ENCODE results near the gene P2RY6. TPM values are rescaled to one million over a fixed set of nuclear protein-coding genes. Genes with fewer than 3 reads are reported as not detected.
A peak's percentile ranks its signal among the peaks of the same experiment; 100 is the strongest.

P2RY6 gene
- total RNA-seq, 1 donor from 2014 or later = 3.0 TPM

- Mint-ChIP-seq H3K4me3 (peak overlapping the region; percentile 54), H3K27me3 (no peaks in the 10 kb centered on the region), H3K27ac (peak overlapping the region; percentile 49), H3K9me3 (no peaks in the 10 kb centered on the region), H3K4me1 (ENCODE audit: unreplicated experiment) (peaks cover 77% of the 10 kb centered on the region), H3K36me3 (peaks cover 10% of the 10 kb centered on the region)
- no peak for DNase-seq (ENCODE audit: extremely low spot score, unreplicated experiment)
- TF ChIP-seq CTCF (conservative IDR thresholded peaks at IDR 0.05) = no peak
These were observed 55.0 kb downstream of the P2RY6 start for GRCh38 chr11:73326929-73327811.

- no peaks in the 10 kb centered on the region for H3K27me3 Mint-ChIP-seq
- no peak overlapping the region for H3K4me3 Mint-ChIP-seq
- peaks cover 77% of the 10 kb centered on the region for H3K4me1 Mint-ChIP-seq (ENCODE audit: unreplicated experiment)
- DNase-seq (ENCODE audit: extremely low spot score, unreplicated experiment) = no peak
- no peaks in the 10 kb centered on the region for H3K9me3 Mint-ChIP-seq
- no peak for TF ChIP-seq CTCF (conservative IDR thresholded peaks at IDR 0.05)
- H3K27ac Mint-ChIP-seq = peak overlapping the region; percentile 49
- H3K36me3 Mint-ChIP-seq = peaks cover 10% of the 10 kb centered on the region
These were observed 55.8 kb downstream of the P2RY6 start for GRCh38 chr11:73327812-73328364.

GRCh38 chr11:73330569-73331093 lies 58.5 kb downstream of the P2RY6 start:
- Mint-ChIP-seq H3K27me3 (no peaks in the 10 kb centered on the region), H3K27ac (peak overlapping the region; percentile 67), H3K4me3 (peak overlapping the region; percentile 60), H3K36me3 (peaks cover 10% of the 10 kb centered on the region), H3K4me1 (ENCODE audit: unreplicated experiment) (peaks cover 76% of the 10 kb centered on the region), H3K9me3 (no peaks in the 10 kb centered on the region)
- DNase-seq (ENCODE audit: extremely low spot score, unreplicated experiment) = no peak
- peak; percentile 57 for TF ChIP-seq CTCF (conservative IDR thresholded peaks at IDR 0.05)

GRCh38 chr11:73331138-73331916 lies 59.2 kb downstream of the P2RY6 start:
- TF ChIP-seq CTCF (conservative IDR thresholded peaks at IDR 0.05) = no peak
- no peak for DNase-seq (ENCODE audit: extremely low spot score, unreplicated experiment)
- Mint-ChIP-seq H3K27me3 (no peaks in the 10 kb centered on the region), H3K9me3 (no peaks in the 10 kb centered on the region), H3K36me3 (peaks cover 10% of the 10 kb centered on the region), H3K4me3 (peak overlapping the region; percentile 60), H3K4me1 (ENCODE audit: unreplicated experiment) (peaks cover 75% of the 10 kb centered on the region), H3K27ac (peak overlapping the region; percentile 67)

- Mint-ChIP-seq H3K36me3 (no peaks in the 10 kb centered on the region), H3K27ac (peak overlapping the region; percentile 77), H3K4me1 (ENCODE audit: unreplicated experiment) (peaks cover 64% of the 10 kb centered on the region), H3K27me3 (no peaks in the 10 kb centered on the region), H3K4me3 (no peak overlapping the region), H3K9me3 (no peaks in the 10 kb centered on the region)
- no peak for DNase-seq (ENCODE audit: extremely low spot score, unreplicated experiment)
- TF ChIP-seq CTCF (conservative IDR thresholded peaks at IDR 0.05) = no peak
These were observed 61.0 kb downstream of the P2RY6 start for GRCh38 chr11:73333173-73333572.
